Left cardiac atrium (tissue), 4 donors: ENCODE measurements around the gene KLRC3. TPM values are rescaled to one million over a fixed set of nuclear protein-coding genes. Genes with fewer than 3 reads are reported as not detected.
A peak's percentile ranks its signal among the peaks of the same experiment; 100 is the strongest.
"Not testable (repeated sequence)": the region's sequence is repeated elsewhere in the genome, so short reads cannot be mapped to it uniquely, and the experiment has no call there.

Experiments
- ATAC-seq, 2 donors: fragments of 200-7000 bp; cut with Tn5 transposase; one replicate each; pipeline ENCODE4 v1.9.1; 2020; ENCODE audit warnings: mild to moderate bottlenecking in 2 of 2, moderate library complexity in 2 of 2
- DNase-seq: peaks from one replicate; pipeline ENCODE4 v3.0.0-alpha.2; 2020
- intact Hi-C, 2 donors: fragments of 100-400 bp; cut with DNase I; formaldehyde crosslinking; loops; one replicate each; pipeline versions ENCODE4 v1.14.1 to v1.15.1; 2022 to 2023
- total RNA-seq, 2 donors: library from RNA; stranded (reverse); fragmentation: NEBNext Ultra II Directional; extraction: Animal tissue kit (Norgen Biotek cat#: 25700); gene quantifications; one replicate each; pipeline ENCODE4 v1.2.1, GENCODE V29; 2021
- donor health status: DM: no; HTN: yes; CAD: no.
- donor health status: DM: no; HTN: yes; CAD: no; lungs with severe emphysema.
- donor health status: DM: yes; HTN: yes; CAD: no.
- donor health status: Dilated cardiomyopathy.

KLRC3 gene
- total RNA-seq, 2 donors from 2014 or later: not detected

DNA sequence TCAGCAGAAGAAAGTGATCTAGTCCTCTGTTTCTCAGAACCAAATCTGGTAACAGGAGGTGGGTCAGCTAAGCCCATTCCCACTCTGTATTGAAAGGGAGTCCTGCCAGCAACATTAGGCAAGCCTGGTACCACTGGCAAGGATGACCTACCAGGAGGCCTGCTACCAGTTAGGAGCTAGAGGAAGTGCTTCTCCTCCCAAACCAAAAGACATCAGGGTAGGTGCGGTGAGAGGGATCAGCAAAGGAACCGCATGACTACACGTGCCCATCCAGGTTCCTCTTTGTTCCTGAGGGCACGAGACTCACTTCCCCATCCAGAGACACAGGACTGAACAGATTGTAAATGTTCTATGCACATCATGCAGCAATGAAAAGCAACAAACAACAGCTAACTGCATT, 13.7 kb downstream of the KLRC3 start:
- intact Hi-C loops: no loop called here
- DNase-seq: no peak
- peak in 1 of 2 donors; percentile 71 for ATAC-seq

DNA sequence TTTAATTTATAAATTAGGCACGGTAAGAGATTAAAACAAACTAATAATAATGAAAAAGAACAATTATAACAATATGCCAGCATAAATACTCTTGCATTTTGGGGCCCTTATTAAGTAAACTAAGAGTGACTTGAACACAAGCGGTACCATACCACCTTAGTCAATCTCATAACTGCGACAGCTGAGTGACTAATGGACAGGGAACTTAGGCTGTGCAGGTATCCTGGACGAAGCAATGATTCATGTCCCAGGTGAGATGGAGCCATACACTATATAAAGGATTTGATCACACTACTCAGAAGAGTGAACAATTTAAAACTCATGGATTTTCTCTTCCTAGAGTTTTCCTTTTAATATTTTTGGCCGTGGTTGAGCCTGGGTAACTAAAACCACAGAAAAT, 15.1 kb downstream of the KLRC3 start:
- intact Hi-C loops: no loop called here
- ATAC-seq: no peak
- no peak for DNase-seq

DNA sequence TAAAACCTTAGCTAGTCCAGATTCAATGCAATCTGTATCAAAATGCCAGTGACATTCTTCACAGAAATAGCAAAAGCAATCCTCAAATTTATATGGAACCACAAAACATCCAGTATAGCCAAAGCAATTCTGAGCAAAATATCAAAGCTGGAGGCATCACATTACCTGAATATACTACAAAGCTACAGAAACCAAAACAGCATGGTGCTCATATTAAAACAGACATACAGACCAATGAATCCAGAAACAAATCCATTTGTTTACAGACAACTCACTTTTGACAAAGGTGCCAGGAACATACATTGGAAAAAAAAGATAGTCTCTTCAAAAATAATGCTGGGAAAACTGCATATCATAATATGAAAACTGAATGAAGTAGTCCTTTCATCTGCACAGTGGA, 15.6 kb downstream of the KLRC3 start:
- intact Hi-C loops: no loop called here
- DNase-seq: no peak
- no peak for ATAC-seq

DNA sequence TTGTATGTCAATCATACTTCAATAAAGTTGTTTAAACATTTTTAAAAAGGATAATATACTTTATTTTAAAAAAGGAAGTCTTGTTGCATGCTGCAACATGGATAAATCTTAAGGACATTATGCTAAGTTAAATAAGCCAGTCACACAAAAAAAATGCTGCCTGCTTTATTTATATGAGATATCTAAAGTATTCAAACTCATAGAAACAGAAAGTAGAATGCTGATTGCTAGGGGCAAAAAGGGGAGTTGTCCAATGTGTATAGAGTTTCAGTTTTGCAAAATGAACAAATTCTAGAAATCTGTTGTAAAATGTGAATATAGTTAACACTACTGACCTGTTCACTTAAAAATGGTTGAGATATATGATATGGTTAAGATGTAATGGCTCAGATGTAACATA, 19.6 kb downstream of the KLRC3 start:
- DNase-seq (no peak), ATAC-seq (no peak)
- intact Hi-C loops: no loop called here

DNA sequence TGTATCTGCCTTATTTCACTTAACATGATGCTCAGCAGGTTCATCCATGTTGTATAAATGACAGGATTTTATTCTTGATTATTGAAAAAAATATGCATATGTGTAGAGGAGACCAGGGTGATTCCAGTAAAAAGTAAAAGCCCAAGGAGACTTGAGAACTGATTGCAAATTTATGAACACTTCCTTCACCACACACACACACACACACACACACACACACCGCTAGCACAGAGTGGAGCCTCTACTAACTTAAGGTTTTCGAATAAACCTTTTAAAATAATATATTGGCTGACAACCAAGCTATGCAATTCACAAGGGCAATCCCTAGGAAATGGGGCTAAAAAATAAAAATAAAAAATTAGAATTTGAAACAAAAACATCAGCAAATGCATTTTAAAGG, 22.2 kb downstream of the KLRC3 start:
- no peak for ATAC-seq

DNA sequence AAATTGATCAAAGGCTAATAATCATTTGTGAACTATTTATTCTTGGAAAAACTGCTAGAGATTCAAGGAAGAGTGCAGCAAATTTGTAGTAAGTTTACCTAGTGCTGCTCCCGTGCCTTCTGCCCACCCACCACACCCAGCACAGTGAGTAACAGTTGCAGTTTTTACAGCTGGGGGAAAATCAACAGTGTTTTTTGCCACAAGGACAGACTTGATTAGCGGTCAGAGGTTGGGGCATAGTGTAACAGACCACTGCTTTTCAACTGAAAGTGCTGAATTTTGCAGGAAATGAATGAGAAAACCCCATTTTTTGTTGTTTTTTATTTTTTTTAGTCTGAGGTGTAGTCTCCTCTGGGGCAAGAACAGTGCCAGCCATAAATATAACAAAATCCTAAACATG, 23.1 kb downstream of the KLRC3 start:
- intact Hi-C loops: no loop called here
- ATAC-seq (no peak), DNase-seq (no peak)

More for the DNA sequence above, 22.2 kb downstream of the KLRC3 start:
- intact Hi-C loops: no loop called here
- DNase-seq: no peak

DNA sequence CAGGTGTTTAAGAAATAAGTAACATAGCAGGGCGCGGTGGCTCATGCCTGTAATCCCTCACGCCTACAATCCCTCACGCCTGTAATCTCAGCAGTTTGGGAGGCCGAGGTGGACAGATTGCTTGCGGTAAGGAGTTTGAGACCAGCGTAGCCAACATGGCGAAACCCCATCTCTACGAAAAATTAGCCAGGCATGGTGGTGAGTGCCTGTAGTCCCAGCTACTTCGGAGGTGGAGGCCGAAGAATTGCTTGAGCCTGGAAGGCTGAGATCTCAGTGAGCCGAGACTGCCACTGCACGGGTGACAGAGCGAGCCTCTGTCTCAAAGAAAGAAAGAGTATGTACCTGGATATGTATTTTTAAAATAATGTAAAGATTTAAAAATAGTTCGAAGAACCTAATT, 24.2 kb downstream of the KLRC3 start:
- ATAC-seq, intact Hi-C loops, DNase-seq: not testable (repeated sequence)

DNA sequence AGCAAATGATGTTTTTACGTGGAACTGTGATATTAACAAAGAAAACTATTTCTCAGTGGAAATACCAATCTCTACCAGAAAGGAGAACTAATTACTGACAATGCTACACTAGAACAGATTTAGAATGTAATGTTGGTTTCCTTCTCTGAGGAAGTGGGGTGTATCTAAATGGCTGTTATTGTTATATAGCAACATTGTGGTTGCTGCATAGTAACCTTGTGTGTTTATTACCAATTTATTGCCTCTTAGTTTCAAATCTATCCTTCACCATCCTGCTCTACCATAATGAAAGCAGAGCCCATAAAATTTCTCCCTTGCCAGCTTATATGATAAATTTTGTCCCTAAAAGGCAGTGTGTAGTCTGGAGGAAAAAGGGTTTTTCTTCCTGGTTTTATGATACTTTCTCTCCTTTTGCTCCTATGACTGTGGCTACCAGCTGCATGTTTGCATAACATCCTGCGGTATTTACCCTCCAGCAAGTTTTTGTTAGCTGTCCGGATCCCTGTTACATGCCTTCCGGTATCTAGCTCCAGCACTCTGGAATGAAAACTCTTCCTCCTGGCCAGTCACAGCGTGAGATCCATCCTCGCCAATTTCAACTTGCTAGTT, 24.9 kb downstream of the KLRC3 start:
- DNase-seq (no peak), ATAC-seq (peak; percentile 74 to 85)
- intact Hi-C loops: no loop called here

DNA sequence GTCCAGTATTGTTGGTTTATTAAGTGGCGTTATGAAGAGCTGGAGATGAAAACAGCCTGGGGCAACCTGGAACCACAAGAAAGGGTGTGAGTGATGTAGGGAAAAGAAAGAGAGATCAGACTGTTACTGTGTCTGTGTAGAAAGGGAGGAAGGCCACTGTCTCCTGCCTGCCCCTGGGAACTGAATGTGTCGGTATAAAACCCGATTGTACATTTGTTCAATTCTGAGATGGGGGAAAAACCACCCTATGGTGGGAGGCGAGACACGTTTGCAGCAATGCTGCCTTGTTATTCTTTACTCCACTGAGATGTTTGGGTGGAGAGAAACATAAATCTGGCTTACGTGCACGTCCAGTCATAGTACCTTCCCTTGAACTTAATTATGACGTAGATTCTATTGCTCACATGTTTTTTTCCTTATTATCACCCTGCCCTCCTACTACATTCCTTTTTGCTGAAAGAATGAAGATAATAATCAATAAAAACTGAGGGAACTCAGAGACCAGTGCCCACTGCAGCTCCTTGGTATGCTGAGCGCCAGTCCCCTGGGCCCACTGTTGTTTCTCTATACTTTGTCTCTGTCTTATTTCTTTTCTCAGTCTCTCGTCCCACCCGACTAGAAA, 25.8 kb downstream of the KLRC3 start:
- ATAC-seq, DNase-seq, intact Hi-C loops: not testable (repeated sequence)

DNA sequence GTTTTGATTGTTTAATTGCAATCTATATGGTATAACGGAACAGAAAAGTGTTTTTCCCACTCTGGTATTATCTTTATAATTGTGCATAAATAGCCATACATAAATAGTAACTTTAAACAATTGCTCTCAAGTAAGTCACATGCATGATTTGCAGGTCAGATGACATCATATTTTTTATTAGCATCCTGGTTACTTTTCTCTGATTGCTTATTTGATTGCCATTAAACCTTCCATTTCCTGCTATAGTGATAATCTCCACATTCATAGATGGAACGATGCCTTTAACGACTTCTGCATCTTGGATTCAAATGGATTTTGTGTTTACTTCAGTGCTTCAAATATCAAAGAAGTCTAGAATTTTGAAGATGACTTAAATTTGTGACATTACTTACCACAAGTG, 27.1 kb downstream of the KLRC3 start:
- intact Hi-C loops: no loop called here

DNA sequence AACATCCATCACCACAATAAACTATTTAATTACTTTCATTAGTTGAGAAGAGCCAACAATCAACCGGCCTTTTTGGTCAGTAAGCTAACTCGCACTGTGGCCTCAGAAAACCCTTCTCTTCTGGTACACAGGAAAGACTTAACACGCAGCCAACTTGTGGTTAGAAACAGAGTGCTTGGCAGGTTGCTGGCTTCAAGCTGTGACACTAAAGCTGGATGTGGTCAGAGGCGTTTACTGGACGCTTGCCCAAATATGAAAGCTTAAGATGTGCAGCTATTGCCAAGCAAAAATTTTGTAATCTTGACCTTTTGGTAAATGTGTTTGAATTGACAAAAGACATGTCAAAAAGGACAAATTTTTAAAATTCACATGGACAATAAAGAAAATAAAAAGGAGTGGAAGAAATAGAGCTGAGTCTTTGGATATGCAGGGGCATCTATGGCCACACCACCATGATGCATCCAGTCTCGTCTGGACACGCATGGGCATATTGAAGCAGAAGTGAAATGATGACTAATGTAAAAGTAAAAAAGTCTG, 27.9 kb downstream of the KLRC3 start:
- DNase-seq: peak; percentile 69
- intact Hi-C loops: no loop called here
- peak; percentile 90 to 92 for ATAC-seq

More for the DNA sequence above, 27.1 kb downstream of the KLRC3 start:
- DNase-seq: no peak
- no peak for ATAC-seq

DNA sequence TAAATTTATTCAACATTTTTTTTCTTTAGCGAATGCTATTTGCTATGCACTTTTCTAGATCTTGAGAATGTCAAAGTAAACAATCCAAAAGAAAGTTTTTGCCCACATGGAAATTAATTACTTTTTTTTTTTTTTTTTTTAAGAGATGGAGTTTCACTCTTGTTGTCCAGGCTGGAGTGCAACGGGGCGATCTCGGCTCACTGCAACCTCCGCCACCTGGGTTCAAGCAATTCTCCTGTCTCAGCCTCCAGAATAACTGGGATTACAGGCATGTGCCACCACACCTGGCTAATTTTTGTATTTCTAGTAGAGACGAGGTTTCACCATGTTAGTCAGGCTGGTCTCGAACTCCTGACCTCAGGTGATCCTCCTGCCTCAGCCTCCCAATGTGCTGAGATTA, 29.4 kb downstream of the KLRC3 start:
- ATAC-seq, intact Hi-C loops, DNase-seq: not testable (repeated sequence)

DNA sequence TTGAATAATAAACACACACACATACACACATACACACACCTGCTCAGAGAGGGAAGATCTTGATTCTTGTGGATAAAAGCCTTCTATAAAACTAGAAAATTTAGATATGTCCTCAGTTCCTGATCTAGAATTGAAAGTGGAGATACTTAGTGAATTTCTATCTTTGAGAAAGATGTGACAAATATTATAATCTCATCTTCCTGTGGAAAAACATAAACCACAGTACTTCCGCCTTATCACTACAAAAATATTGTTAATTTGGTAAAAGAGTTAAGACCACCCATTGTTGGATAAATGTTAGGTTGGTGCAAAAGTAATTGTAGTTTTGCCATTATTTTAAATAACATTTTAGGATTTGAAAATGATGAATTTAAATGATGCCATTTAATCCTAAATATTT, 30.5 kb downstream of the KLRC3 start, which contains the start of gene KLRK1:
Gene KLRK1 (minus strand): TSS at position 138 of the 400 bp plus-strand sequence. CDS start 1,231 bp downstream, outside the sequence.
- intact Hi-C loops: no loop called here
- DNase-seq (no peak), ATAC-seq (no peak)

DNA sequence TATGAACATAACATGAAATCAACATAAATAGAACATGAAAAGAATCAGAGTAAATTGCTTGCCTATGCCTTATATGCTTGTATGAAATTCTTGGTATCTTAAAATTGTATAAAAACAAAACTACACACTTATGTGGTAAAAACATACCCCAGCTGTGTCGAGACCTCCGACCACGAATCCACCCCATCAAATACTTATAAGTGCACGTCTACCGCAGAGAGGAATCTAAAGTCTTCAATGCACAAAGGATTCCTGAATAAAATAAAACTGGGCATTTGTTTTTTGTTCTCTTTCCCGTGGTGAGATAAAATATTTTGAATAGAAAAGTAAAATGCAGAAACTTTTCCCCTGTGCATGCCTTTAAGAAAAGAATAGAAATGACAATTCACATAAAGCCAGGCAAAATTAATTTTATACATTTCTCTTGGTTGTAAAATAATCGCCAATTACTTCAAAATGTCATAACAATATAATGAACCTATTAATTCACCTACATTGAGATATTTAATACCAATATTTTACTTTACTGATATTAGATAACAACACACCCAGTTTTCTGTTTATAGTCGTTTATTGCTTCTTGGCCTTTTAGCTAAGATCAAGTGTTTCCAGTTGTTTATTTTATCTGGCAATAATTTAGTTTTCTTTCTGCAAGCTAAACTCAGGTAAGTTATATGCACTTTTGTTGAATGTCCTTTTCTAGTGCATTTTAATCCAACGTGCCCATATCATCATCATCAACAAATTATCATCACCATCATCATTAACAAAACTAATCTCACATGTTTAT, 31.6 kb downstream of the KLRC3 start:
- no peak for ATAC-seq
- no peak for DNase-seq
- intact Hi-C loops: no loop called here

DNA sequence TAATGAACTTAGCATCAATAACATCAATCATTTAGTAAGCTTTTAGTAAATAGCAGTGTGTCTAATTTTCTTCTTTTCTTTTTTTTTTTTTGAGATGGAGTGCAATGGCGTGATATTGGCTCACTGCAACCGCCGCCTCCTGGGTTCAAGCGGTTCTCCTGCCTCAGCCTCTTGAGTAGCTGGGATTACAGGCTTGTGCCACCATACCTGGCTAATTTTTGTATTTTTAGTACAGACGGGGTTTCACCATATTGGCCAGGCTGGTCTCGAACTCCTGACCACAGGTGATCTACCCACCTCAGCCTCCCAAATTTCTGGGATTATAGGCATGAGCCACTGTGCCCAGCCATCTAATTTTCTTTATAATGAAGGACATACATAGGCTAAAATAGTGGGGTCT, 32.9 kb downstream of the KLRC3 start:
- intact Hi-C loops, DNase-seq, ATAC-seq: not testable (repeated sequence)

DNA sequence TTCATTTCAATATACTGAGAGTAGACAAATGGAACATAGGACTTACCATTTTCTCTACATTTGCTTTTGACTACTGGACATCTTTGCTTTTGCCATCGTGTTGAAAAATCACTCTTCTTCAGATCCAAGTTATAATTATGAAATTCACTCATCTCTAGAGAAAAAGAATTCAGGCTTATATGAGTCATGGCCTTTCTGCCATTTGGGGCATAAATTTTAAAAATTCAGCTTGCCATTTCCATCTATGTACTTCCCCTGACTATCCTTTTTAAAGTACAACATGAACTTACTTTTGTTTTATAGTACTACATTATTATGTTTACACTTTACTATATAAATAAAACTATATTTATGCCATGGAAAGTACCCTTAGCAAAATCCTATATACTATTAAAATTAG, 33.5 kb downstream of the KLRC3 start:
- intact Hi-C loops: no loop called here
- no peak for DNase-seq
- ATAC-seq: no peak

DNA sequence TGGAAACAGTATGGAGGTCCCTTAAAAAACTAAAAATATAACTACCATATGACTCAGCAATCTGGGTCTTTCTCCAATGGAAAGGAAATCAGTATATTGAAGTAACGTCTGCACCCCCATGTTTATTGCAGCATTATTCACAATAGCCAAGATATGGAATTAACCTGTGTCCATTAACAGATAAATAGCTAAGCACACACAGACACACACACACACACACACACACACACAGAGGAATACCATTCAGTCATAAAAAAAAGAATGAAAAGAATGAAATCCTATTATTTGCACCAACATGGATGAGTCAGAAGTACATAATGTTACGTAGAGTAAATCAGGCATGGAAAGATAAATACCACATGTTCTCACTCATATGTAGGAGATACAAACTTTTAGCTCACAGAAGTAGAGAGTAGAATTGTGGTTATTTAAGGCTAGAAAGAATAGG, 35.2 kb downstream of the KLRC3 start:
- DNase-seq (no peak), ATAC-seq (no peak)
- intact Hi-C loops: no loop called here

DNA sequence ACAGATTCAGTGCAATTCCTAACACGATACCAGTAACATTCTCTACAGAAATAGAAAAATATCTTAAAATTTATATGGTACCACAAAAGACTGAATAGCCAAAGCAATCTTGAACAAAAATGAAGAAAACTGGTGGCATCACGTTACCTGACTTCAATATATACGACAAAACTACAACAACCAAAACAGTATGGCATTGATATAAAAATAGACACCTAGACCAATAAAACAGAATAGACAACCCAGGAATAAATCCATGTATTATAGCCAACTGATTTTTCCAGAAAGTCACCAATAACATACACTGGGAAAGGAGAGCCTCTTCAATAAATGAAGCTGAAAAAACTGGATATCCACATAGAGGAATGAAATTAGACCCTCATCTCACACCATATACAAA, 36.2 kb downstream of the KLRC3 start:
- intact Hi-C loops: no loop called here
- ATAC-seq (no peak), DNase-seq (no peak)

DNA sequence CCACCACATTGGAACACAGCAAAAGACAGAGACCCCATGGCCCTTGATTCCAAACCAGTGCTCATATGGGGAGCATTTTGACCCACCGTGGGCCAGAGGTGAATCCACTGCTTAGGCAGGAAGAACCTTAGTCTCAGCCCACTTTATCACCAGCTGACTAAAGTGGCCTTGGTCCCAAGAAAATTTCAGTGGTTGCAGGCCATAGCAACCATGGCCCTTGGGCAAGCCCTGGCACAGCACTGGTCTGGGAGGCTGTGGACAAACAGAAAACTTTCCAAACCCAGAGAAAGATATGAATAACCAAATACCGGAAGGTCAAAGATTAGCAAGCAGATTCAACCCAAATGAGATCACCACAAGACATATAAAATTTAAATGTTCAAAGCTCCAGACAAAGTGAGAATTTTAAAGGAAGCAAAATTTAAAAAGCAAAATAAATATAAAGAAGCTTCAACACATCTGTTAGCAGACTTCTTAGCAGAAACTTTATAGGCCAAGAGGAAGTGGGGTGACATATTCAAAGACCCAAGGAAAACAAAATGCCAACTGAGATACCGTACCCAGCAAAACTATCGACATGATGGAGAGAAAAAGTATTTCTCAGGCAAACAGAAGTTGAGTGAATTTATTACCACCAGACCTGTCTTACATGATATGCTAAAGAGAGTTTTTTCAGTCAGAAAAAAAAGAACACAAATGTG, 38.3 kb downstream of the KLRC3 start:
- intact Hi-C loops: no loop called here
- DNase-seq (no peak), ATAC-seq (no peak)
